Neural cell (in vitro differentiated cells): ENCODE results near the gene GJA3. TPM values are rescaled to one million over a fixed set of nuclear protein-coding genes. Genes with fewer than 3 reads are reported as not detected.
A peak's percentile ranks its signal among the peaks of the same experiment; 100 is the strongest.

Experiments used
- H2AFZ ChIP-seq: fragments of 200-600, 300-800 bp; sonication (generic), shearing (Covaris generic); 2 replicates; pipeline ENCODE4 v1.6.0; 2014; ENCODE audit warnings: low read depth, mild to moderate bottlenecking, antibody characterized with exemption, low read length, moderate library complexity
- H3F3A ChIP-seq: fragments of 200-600 bp; shearing (Covaris generic); 2 replicates; pipeline ENCODE4 v1.6.1; 2016; ENCODE audit warnings: mild to moderate bottlenecking, moderate library complexity, mixed read lengths, antibody characterized with exemption, low read length; ENCODE audit not compliant: insufficient read depth, poor library complexity, severe bottlenecking
- H3K27ac ChIP-seq: fragments of 200-600, 300-800 bp; sonication (generic), shearing (Covaris generic); 2 replicates; pipeline ENCODE4 v1.5.1; 2014; ENCODE audit warnings: mild to moderate bottlenecking, low read length, moderate library complexity
- H3K27me3 ChIP-seq: fragments of 300-800, 200-600 bp; sonication (generic), shearing (Covaris generic); 2 replicates; pipeline ENCODE4 v1.6.0; 2014; ENCODE audit warnings: mild to moderate bottlenecking, low read depth, low read length, moderate library complexity; ENCODE audit not compliant: insufficient read depth
- H3K36me3 ChIP-seq: fragments of 300-800, 200-600 bp; sonication (generic), shearing (Covaris generic); 2 replicates; pipeline ENCODE4 v1.5.1; 2014; ENCODE audit warnings: mild to moderate bottlenecking, antibody characterized with exemption, low read length, moderate library complexity; ENCODE audit not compliant: insufficient read depth
- H3K4me2 ChIP-seq: fragments of 300-800, 200-600 bp; sonication (generic), shearing (Covaris generic); 2 replicates; pipeline ENCODE4 v1.6.0; 2014; ENCODE audit warnings: mild to moderate bottlenecking, low read length
- H3K4me3 ChIP-seq: fragments of 300-800, 200-600 bp; sonication (generic), shearing (Covaris generic); 2 replicates; pipeline ENCODE4 v1.5.1; 2014; ENCODE audit warnings: mild to moderate bottlenecking, low read length, moderate library complexity
- H3K79me2 ChIP-seq: fragments of 200-600 bp; shearing (Covaris generic); replicated peaks from 2 replicates; pipeline ENCODE4 v1.6.0; 2014; ENCODE audit warnings: mild to moderate bottlenecking, low read length, moderate library complexity; ENCODE audit not compliant: insufficient read depth
- H3K9ac ChIP-seq: fragments of 300-800, 200-600 bp; sonication (generic), shearing (Covaris generic); 2 replicates; pipeline ENCODE4 v1.6.1; 2016; ENCODE audit warnings: mild to moderate bottlenecking, low read length, mixed read lengths
- H3K9me2 ChIP-seq: fragments of 200-600 bp; shearing (Covaris generic); 2 replicates; pipeline ENCODE4 v1.6.1; 2016; ENCODE audit warnings: mild to moderate bottlenecking, low read length, mixed read lengths; ENCODE audit not compliant: insufficient read depth
- H3K9me3 ChIP-seq: fragments of 200-600, 300-800 bp; sonication (generic), shearing (Covaris generic); 2 replicates; pipeline ENCODE4 v1.6.1; 2016; ENCODE audit warnings: mild to moderate bottlenecking, mixed run types, low read length, moderate library complexity, mixed read lengths
- H4K20me1 ChIP-seq: fragments of 200-600 bp; shearing (Covaris generic); 2 replicates; pipeline ENCODE4 v1.6.1; 2016; ENCODE audit warnings: mild to moderate bottlenecking, mixed run types; ENCODE audit not compliant: insufficient read depth
- EP300 ChIP-seq: fragments of 450-650 bp; conservative IDR thresholded peaks from 2 replicates; pipeline ENCODE4 v1.6.1; 2014; ENCODE audit warnings: antibody characterized with exemption, mild to moderate bottlenecking, moderate library complexity; ENCODE audit not compliant: poor library complexity, severe bottlenecking
- RAD21 ChIP-seq: fragments of 450-650 bp; conservative IDR thresholded peaks from 2 replicates; pipeline ENCODE4 v1.6.1; 2014; ENCODE audit warnings: antibody characterized with exemption, mild to moderate bottlenecking, moderate library complexity
- SMC3 ChIP-seq: fragments of 450-650 bp; conservative IDR thresholded peaks from 2 replicates; pipeline ENCODE4 v1.6.1; 2014; ENCODE audit warnings: antibody characterized with exemption, mild to moderate bottlenecking, moderate library complexity; ENCODE audit not compliant: poor library complexity
- TAF1 ChIP-seq: IDR thresholded peaks from 2 replicates; pipeline ENCODE4 v1.6.1; 2012; ENCODE audit warnings: low read depth
- polyA plus RNA-seq: library from polyadenylated mRNA; depleted of rRNA; stranded (reverse); fragments of >200 nt; gene quantifications from 2 replicates; pipeline ENCODE4 v1.2.3, GENCODE V29; 2014
- TF ChIP-seq, protein P1 (sequence below): IDR thresholded peaks from 2 replicates; pipeline ENCODE4 v1.6.1; 2012; ENCODE audit warnings: borderline replicate concordance
- TF ChIP-seq, protein P2 (sequence below): fragments of 450-650 bp; IDR thresholded peaks from 2 replicates; pipeline ENCODE4 v1.5.1; 2014; ENCODE audit warnings: antibody characterized with exemption, mild to moderate bottlenecking, moderate library complexity; ENCODE audit not compliant: poor library complexity, severe bottlenecking

Gene GJA3
- polyA plus RNA-seq, 1 donor from 2014 or later, result not detected

DNA sequence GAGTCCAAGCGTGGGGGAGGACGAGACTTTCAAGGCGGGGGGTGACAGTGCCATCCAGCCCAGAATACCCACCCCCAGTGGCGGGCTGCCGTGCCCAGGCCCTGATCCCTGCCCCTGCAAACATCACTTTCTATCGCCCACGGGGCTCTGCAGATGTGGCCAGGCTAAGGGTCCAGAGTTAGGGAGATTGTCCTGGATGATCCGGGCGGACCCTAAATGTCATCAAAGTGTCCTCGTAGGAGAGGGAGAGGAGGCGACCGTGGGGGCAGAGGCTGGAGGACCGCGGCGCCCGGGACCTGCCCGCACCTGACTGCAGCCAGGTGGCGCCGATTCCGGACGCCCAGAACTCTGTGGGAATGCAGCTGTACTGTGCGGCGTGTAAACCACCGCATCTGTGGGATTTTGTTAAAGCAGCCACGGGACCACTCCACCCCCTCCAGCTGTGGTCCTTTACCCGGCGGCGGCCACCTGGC lies 32.4 kb downstream of the GJA3 start:
- TF ChIP-seq, protein P1, sequence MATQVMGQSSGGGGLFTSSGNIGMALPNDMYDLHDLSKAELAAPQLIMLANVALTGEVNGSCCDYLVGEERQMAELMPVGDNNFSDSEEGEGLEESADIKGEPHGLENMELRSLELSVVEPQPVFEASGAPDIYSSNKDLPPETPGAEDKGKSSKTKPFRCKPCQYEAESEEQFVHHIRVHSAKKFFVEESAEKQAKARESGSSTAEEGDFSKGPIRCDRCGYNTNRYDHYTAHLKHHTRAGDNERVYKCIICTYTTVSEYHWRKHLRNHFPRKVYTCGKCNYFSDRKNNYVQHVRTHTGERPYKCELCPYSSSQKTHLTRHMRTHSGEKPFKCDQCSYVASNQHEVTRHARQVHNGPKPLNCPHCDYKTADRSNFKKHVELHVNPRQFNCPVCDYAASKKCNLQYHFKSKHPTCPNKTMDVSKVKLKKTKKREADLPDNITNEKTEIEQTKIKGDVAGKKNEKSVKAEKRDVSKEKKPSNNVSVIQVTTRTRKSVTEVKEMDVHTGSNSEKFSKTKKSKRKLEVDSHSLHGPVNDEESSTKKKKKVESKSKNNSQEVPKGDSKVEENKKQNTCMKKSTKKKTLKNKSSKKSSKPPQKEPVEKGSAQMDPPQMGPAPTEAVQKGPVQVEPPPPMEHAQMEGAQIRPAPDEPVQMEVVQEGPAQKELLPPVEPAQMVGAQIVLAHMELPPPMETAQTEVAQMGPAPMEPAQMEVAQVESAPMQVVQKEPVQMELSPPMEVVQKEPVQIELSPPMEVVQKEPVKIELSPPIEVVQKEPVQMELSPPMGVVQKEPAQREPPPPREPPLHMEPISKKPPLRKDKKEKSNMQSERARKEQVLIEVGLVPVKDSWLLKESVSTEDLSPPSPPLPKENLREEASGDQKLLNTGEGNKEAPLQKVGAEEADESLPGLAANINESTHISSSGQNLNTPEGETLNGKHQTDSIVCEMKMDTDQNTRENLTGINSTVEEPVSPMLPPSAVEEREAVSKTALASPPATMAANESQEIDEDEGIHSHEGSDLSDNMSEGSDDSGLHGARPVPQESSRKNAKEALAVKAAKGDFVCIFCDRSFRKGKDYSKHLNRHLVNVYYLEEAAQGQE, result no peak
- TF ChIP-seq EP300 (no peak), RAD21 (no peak), TAF1 (no peak)
- TF ChIP-seq, protein P2, sequence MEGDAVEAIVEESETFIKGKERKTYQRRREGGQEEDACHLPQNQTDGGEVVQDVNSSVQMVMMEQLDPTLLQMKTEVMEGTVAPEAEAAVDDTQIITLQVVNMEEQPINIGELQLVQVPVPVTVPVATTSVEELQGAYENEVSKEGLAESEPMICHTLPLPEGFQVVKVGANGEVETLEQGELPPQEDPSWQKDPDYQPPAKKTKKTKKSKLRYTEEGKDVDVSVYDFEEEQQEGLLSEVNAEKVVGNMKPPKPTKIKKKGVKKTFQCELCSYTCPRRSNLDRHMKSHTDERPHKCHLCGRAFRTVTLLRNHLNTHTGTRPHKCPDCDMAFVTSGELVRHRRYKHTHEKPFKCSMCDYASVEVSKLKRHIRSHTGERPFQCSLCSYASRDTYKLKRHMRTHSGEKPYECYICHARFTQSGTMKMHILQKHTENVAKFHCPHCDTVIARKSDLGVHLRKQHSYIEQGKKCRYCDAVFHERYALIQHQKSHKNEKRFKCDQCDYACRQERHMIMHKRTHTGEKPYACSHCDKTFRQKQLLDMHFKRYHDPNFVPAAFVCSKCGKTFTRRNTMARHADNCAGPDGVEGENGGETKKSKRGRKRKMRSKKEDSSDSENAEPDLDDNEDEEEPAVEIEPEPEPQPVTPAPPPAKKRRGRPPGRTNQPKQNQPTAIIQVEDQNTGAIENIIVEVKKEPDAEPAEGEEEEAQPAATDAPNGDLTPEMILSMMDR, result peak; percentile 40
- Histone ChIP-seq H3K27me3 (peaks cover 36% of the 10 kb centered on the region), H3K4me2 (no peak overlapping the region), H2AFZ (no peak overlapping the region), H3F3A (no peaks in the 10 kb centered on the region), H3K9me3 (no peaks in the 10 kb centered on the region), H3K79me2 (no peaks in the 10 kb centered on the region), H3K36me3 (no peaks in the 10 kb centered on the region), H3K9me2 (no peaks in the 10 kb centered on the region), H4K20me1 (no peaks in the 10 kb centered on the region), H3K27ac (no peak overlapping the region), H3K4me3 (peak overlapping the region; percentile 40), H3K9ac (no peak overlapping the region)

DNA sequence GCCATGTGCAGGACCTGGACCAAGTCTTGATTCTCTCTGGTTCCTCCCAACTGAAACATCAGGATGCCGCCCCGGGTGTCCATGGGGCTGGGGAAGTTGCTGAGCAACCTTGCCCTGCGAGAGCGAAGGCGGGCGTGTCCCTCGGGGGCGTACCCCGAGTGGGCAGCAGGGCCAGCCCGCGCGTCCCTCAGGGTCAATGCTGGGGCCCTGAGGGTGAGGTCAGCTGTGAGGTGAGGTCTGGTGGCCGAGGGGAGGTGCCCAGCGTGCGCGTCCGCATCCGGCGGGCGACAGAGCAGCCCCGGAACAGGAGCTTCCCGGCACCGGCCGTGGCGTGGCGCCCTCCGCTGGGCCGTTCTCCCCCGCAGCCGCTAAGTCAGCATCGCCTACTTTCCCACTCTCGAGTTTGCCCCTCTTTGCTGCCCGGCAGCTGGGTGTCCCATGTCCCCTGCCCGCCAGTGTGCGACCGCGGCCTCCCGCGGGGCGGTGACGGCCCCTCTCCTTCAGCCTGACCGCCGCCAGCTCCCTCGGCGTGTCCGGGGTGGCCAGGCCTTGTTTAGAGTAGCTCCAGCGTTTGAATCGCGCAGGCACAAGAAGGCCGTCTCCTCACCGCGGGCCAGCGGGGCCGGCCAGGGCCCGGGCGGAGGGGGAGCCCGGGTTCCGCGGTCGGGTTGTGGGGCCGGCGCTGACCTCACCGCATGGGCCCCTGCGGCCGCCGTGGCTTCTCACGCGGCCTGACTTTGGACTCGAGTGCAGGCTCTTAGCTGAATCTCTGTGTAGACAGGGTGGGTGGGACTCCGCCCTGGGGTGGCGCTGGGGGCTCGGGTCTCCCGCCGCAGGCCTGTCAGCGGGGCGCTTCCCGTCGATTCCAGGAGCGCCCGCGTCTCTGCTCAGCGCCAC lies 33.0 kb downstream of the GJA3 start:
- Histone ChIP-seq H3K27me3 (peaks cover 36% of the 10 kb centered on the region), H3K9me2 (no peaks in the 10 kb centered on the region), H3K36me3 (no peaks in the 10 kb centered on the region), H3K79me2 (no peaks in the 10 kb centered on the region), H3K9me3 (no peaks in the 10 kb centered on the region), H3F3A (no peaks in the 10 kb centered on the region), H3K9ac (no peak overlapping the region), H3K27ac (no peak overlapping the region), H2AFZ (no peak overlapping the region), H4K20me1 (no peaks in the 10 kb centered on the region), H3K4me2 (no peak overlapping the region), H3K4me3 (peak overlapping the region; percentile 40)
- TF ChIP-seq, protein P2, result peak; percentile 26
- TF ChIP-seq SMC3, result no peak
